Ovary (tissue), 3 donors: ENCODE data around the gene UNC13B.

Source experiments
- CTCF ChIP-seq, 3 donors: fragments of 450-650 bp in 2 of 3; fragments of 200-600 bp in 1 of 3; IDR thresholded peaks; one replicate each; pipeline versions ENCODE4 v1.5.1 to v1.8.0; 2016 to 2022; ENCODE audit warnings: antibody characterized with exemption in 3 of 3, mild to moderate bottlenecking in 1 of 3
- EP300 ChIP-seq: sonication (generic); formaldehyde crosslinking; IDR thresholded peaks from one replicate; pipeline ENCODE4 v1.6.1; 2017; ENCODE audit warnings: antibody characterized with exemption
- donor health status: DM: no; HTN: no; CAD: no.

DNA sequence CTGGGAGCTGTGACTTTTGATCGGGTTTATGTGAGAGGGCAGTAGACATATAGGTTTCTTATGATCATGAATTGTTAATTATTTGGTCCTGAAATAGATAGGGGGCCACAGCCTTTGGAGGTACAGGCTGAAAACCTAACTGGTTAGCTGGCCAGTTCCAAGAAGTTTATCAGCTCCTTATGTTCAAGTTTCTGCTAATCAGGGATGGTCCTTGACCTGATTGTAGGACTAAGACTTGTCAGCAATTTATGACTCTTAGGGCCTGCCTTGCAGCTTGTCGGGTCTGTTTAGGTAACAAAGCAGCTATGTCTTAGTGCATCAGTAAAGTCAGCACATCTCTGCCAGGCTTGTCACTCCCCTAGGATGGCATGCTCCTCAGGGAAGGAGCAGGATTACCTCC, 176.3 kb downstream of the UNC13B start:
- TF ChIP-seq CTCF (IDR thresholded peaks at IDR 0.05) (no peak), EP300 (no peak)
